22Rv1 (cell line): ENCODE data around the gene MAPK11.

ENCODE experiments used
- CTCF ChIP-seq: fragments of 450-650 bp; IDR thresholded peaks from 2 replicates; pipeline ENCODE4 v1.5.1; 2017; ENCODE audit warnings: mild to moderate bottlenecking
- ZFX ChIP-seq: fragments of 450-650 bp; IDR thresholded peaks from 2 replicates; pipeline ENCODE4 v1.6.1; 2017; ENCODE audit warnings: antibody characterized with exemption, borderline replicate concordance

GRCh38 chr22:50247748-50248147 lies 22.4 kb downstream of the MAPK11 start:
- TF ChIP-seq CTCF, result no peak
- TF ChIP-seq ZFX, result no peak
